ENCODE results near the gene LCN1.
"Not testable (repeated sequence)": the region's sequence is repeated elsewhere in the genome, so short reads cannot be mapped to it uniquely, and the experiment has no call there.

DNA sequence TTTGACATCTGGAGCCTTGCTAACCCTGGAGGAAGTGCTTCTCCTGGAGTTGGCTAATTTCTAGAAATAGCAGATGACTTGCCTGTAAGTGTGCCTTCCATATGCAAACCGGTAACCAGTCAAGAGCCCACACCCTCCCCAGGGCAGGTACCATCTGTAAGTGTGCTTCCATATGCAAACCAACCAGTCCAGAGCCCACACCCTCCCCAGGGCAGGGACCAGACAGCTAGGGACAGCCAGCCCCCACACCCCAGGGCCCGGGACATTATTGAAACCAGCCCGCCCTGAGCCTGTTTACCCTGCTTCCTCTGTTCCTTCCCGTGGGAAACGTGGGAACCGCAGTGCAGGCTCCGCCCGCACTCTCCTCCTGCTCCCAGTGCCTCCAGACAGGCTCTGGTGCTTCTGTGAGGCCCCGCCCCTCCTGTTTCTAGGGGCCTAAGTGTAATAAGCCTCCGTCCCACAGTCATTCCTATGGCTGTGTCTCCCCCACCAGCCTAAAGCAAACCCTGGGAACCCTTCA lies 13.0 kb downstream of the LCN1 start:
- TF ChIP-seq POLR2AphosphoS5, POLR2A (IDR thresholded peaks at IDR 0.05): not testable (repeated sequence)
- TF ChIP-seq, protein P1, sequence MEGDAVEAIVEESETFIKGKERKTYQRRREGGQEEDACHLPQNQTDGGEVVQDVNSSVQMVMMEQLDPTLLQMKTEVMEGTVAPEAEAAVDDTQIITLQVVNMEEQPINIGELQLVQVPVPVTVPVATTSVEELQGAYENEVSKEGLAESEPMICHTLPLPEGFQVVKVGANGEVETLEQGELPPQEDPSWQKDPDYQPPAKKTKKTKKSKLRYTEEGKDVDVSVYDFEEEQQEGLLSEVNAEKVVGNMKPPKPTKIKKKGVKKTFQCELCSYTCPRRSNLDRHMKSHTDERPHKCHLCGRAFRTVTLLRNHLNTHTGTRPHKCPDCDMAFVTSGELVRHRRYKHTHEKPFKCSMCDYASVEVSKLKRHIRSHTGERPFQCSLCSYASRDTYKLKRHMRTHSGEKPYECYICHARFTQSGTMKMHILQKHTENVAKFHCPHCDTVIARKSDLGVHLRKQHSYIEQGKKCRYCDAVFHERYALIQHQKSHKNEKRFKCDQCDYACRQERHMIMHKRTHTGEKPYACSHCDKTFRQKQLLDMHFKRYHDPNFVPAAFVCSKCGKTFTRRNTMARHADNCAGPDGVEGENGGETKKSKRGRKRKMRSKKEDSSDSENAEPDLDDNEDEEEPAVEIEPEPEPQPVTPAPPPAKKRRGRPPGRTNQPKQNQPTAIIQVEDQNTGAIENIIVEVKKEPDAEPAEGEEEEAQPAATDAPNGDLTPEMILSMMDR (IDR thresholded peaks at IDR 0.05), result not testable (repeated sequence)

Measured in transverse colon (tissue), 4 donors.